Colon (tissue), 2 donors: ENCODE measurements around the gene IRGQ.
"Not testable (repeated sequence)": the region's sequence is repeated elsewhere in the genome, so short reads cannot be mapped to it uniquely, and the experiment has no call there.

Experiments
- FAIRE-seq: peaks from 2 replicates; lab custom pipeline; 2012; peaks lifted over from hg19 to GRCh38; lab: Jason Lieb, UNC
- donor health status: control.
- donor health status: control.

Gene IRGQ

GRCh38 chr19:43596842-43597461, 1.0 kb upstream of the IRGQ start:
- FAIRE-seq = no peak

- FAIRE-seq = no peak
Measured at GRCh38 chr19:43595605-43595998, 332 bp downstream of the IRGQ start.

- no peak for FAIRE-seq
Measured at GRCh38 chr19:43594710-43595604, 977 bp downstream of the IRGQ start.

- no peak for FAIRE-seq
Measured at GRCh38 chr19:43594081-43594697, 1.7 kb downstream of the IRGQ start.

GRCh38 chr19:43592800-43593350, 3.1 kb downstream of the IRGQ start:
- no peak for FAIRE-seq

- FAIRE-seq = no peak
Measured at GRCh38 chr19:43591904-43592772, 3.8 kb downstream of the IRGQ start.

GRCh38 chr19:43589678-43590077, 6.3 kb downstream of the IRGQ start:
- FAIRE-seq = no peak

- no peak for FAIRE-seq
Measured at GRCh38 chr19:43589277-43589676, 6.7 kb downstream of the IRGQ start.

GRCh38 chr19:43587029-43587428, 8.9 kb downstream of the IRGQ start:
- FAIRE-seq = not testable (repeated sequence)

- FAIRE-seq = no peak
Measured at GRCh38 chr19:43586346-43586745, 9.6 kb downstream of the IRGQ start.

GRCh38 chr19:43584484-43584883, 11.4 kb downstream of the IRGQ start:
- no peak for FAIRE-seq

- FAIRE-seq = no peak
Measured at GRCh38 chr19:43582495-43582894, 13.4 kb downstream of the IRGQ start.

GRCh38 chr19:43581467-43581866, 14.5 kb downstream of the IRGQ start:
- FAIRE-seq = no peak

GRCh38 chr19:43578787-43579186, 17.1 kb downstream of the IRGQ start:
- FAIRE-seq = no peak

GRCh38 chr19:43575955-43576878, 19.7 kb downstream of the IRGQ start:
- no peak for FAIRE-seq

GRCh38 chr19:43575156-43575950, 20.6 kb downstream of the IRGQ start, which contains the start of the genes PINLYP and XRCC1:
TSS of gene PINLYP (plus strand) at chr19:43575801. CDS start at chr19:43577192, 1,391 bp downstream.
TSS of gene XRCC1 (minus strand) at chr19:43575527. CDS start at chr19:43575458, 69 bp downstream.
- peak; percentile 88 for FAIRE-seq

- no peak for FAIRE-seq
Measured at GRCh38 chr19:43574424-43575155, 21.3 kb downstream of the IRGQ start.

- no peak for FAIRE-seq
Measured at GRCh38 chr19:43572171-43572588, 23.8 kb downstream of the IRGQ start.
